GM21381 (cell line): ENCODE data around the gene PLEKHM2.

Source experiments
- ATAC-seq: cut with Tn5 transposase; IDR thresholded peaks from one replicate; pipeline ENCODE4 v1.9.1; 2021; ENCODE audit warnings: mild to moderate bottlenecking, moderate library complexity; ENCODE audit not compliant: unreplicated experiment

PLEKHM2 gene

DNA sequence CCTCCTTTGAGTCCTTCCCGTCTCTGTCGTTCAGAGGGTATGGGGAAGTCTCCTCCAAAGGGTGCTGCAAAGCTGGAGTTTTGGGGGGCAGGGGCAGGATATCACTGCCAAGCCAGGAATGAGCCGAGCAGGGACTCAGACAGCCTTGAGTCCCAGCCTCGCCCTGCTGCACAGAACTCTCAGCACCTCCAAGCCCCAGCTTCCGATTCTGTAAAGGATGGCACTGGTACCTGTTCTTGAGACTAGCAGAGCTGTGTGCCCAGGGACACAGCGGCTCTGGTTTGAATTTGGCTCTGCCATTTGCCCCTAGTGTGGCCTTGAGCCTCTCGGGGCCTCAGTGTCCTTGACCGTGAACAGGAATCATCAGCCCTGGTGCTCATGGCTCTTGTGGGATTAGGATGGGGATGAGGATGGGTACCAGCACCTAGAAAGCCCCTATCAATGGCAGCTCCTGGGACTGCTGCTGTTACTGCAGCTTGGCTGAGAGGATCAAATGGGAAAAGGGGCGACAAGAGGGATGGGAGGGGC, 73.0 kb downstream of the PLEKHM2 start:
- no peak for ATAC-seq

DNA sequence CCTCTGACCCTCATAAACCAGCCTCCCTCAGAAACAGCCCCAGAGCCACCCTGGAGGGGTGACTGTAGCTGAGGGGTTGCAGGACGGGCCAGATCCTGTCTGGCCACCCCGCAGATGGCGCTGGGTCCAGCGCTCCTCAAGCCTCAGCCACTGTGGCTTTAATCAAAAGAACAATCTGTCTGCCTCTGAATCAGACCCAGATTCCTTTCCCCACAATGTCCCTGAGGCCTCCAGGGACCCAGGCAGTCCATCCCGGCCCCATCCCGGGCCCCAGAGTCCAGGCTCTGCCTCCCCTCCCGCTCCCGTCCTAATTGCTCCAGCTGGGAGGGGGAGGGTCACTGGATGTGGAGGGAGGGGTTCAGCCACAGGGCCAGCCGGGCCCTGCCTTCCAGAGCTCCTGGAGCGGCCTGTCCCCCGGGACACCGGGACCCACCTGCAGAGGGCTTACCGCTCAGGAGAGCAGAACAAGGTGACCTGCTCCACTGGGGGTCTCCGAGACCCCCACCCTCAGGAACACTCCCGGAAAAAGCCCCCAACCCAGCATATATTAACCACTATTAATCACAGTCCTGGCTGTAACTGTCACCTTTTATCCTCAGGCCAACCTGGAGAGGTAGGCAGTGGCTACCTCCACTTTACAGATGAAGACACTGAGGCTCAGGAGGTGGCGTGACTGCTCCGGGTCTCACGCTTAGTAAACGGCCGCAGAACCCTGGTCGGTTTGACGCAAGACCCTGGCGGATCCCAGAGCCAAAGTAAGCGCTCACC, 73.6 kb downstream of the PLEKHM2 start:
- ATAC-seq, result no peak

DNA sequence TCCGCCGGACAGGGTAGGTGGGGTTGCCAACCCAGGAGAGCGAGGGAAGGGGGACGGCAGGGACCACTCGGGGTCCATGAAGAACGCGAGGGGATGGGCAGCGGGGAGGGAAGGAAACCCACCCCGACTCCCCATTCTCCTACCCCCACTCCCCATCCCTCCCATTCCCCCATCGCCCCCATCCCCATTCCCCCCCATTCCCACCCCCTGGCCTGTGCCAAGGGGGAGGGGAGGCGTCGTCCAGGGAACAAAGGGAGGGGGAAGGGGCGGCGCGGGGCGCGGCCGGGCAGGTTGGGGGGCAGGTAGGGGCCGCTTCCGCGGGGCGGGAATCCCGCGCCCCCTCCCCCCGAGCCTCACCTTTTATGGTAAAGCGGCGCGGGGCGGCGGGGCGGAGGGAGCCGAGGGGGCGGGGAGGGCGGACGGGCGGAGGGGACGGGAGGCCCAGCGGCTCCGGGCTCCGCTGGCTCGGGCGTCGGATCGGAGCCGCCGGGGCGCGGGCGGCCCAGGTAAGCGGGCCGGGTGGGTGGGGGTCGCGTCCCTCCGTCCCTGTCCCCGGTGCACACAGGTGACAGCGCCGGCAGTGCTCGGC, 74.3 kb downstream of the PLEKHM2 start, which contains the start of gene FBLIM1:
Gene FBLIM1, plus strand, starts transcription at position 453 of the 589 bp plus-strand sequence. CDS start 6,189 bp downstream, outside the sequence.
- no peak for ATAC-seq

DNA sequence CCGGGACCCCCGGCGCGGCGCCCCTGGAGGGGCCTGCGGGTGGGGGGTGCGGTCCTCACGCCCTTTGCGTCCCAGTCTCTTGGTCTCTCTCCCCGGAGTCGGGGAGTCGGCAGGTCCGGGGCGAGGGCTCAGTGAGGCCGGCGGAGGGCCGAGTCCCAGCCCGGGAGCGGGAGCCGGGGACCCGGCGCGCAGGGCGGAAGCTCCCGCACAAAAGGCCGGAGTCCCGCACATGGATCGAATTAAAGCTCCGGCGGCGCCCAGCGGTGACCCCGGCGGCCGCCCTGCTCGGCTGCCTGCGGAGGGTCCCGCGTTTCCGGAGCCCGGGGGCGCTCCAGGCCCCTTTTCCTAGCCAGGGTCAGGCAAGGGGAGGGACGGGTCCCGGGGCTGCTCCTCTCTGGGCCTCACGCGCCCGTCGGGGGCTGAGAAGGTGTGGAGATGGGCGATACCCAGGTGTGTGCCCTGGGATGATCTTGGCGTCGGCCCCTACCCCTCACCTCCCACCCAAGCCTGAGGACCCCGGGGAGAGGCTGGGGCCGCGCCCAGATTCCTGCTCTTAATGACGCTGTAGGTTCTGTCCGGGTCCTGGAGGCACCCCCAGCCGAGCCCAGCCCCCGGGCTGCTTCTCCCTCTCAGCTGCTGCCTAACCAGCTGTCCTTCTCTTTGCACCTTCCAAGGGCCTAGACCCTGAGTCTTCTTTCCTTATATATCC, 75.0 kb downstream of the PLEKHM2 start:
- ATAC-seq, result no peak

DNA sequence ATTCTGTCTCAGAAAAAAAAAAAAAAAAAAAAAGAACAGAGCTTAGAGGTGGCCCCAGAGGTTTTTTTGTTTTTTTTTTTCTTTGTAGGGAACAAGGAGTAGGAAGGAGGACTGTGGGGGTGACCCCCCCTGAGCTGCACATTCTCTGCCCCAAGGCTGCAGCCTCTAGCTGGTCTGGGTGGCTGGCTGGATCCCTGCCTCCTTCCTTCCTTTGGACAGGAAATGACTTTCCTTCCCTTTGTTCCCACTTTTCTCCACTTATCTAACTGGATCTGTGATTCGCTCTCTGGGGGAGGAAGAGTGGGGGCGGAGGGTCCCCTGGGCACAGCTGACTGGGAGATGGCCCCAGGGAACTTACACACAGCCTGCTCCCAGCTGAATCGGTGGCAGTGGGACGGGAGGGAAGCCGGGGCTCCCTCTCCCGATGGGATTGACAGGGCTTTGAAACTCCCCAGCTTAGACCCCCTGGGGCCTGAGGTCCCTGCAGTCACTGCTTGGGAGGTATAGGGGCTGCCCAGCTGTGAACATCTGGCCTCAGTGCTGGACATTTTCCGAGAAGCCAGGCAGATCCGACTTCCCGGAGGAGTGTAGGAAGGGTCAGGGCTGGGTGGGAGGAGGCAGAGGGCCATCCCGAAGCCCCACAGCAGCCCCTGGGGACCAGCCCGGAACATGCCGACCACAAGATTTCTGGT, 76.5 kb downstream of the PLEKHM2 start:
- no peak for ATAC-seq

DNA sequence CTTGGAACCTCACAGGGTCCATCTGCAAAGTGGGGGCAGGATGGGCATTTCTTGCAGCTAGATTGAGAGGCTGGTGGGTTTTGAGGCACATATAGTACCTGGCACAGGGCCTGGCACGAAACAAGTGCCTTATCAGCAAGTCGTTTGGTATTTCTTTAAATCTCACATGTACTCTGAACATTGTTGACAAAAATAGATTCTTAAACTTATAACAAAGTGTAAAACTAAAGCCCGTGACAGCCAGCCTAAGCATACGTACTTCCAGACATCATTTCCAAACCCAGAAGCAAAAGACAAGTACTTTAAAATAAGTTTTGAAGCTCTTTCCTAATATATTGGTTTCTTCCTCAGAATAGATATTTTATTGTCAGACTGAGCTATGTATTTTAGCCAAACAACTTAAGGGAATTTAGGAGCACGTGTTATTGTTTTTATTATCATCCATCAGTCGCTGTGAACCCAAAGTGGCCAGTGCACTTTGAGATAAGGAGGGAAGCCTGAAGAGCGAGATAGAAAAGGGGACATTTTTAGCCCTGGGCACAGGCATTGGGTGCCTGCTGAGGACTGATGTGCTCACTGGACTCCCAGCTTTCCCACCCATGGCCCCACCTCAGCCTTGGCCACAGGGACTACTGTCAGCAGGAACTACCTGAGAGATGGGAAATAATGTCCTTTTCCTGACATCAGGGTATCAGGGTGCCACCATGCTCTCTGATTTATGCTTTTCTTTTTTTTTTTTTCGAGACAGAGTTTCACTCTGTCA, 77.4 kb downstream of the PLEKHM2 start:
- no peak for ATAC-seq

DNA sequence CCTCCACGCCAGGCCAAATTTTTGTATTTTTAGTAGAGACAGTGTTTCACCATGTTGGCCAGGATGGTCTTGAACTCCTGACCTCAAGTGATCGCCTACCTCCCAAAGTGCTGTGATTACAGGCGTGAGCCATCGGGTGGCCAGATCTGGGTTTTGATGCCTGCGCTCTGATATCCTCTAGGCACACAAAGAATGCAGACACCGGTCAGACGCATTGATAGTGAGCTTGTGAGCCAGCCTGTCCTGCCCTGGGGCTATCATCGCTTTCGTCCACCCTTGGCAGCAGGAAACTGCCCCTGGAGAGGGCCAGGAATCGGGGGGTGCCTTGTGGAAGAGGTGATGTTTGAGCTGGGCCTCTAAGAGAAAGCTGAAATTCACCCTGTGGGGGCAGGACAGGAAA, 78.4 kb downstream of the PLEKHM2 start:
- ATAC-seq, result no peak

DNA sequence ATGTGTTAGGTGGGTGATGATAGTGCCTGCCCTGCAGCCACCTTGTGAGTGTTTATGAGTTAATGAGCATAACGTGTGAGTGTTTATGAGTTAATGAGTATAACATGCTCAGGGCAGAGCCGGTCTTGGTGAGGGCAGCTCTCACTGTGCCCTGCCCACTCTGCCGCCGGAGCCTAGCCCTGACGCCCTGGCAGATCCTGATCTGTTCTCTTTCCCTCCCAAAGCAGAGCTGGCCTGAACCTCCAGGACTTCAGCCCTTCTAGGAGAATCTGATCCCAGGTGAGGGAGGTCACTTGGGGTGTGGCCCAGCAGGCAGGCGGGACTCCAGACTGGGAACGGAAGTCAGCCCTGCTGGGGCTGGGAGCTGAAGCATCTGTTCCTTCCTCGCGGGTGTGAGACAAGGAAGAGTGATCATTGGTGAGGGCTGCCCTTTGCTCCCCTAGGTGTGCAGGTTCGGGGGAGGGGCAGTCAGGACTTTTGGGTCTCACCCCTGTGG, 80.2 kb downstream of the PLEKHM2 start:
- no peak for ATAC-seq

DNA sequence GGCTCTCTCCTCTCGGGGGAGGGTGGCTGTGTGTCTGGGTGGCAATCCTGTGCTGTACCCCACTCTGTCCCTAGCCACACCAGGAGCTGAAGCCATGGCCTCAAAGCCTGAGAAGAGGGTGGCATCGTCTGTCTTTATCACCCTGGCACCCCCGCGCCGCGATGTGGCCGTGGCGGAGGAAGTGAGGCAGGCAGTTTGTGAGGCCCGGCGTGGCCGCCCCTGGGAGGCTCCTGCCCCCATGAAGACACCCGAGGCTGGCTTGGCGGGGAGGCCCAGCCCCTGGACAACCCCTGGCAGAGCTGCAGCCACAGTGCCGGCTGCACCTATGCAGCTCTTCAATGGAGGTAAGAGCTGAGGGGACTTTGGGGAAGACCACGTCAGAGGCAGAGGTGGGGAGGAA, 80.8 kb downstream of the PLEKHM2 start:
- no peak for ATAC-seq

DNA sequence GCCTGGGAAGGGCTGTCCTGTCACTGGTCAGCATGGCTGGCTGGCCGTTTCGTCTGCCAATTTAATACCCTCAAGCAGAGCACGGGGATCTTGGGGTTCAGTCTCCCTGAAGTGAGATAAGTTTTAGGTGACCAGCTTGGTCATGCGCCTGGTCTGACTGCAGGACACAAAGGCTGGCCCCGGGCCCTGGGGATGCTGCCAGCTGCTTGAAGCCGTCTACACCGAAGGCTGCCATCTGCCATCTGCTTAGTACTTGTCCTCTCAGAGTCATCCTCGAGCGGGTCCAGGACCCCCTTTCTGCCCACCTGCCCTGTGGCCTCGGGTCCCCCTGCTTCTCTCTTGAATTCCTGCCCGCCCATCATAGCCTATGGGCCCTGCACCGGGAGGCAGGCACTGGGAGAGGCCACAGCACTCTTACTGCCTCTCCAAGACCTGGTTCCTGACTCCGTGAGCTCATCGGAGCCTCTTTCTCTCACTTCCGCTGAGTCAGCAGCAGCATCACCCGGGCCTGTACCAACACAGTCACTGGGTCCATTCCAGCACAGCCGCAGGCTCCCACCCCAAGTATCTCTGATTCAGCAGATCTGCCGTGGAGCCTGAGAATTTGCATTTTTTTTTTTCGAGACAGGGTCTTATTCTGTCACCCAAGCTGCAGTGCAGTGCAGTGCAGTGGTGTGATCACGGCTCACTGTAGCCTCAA, 81.5 kb downstream of the PLEKHM2 start:
- ATAC-seq, result no peak

DNA sequence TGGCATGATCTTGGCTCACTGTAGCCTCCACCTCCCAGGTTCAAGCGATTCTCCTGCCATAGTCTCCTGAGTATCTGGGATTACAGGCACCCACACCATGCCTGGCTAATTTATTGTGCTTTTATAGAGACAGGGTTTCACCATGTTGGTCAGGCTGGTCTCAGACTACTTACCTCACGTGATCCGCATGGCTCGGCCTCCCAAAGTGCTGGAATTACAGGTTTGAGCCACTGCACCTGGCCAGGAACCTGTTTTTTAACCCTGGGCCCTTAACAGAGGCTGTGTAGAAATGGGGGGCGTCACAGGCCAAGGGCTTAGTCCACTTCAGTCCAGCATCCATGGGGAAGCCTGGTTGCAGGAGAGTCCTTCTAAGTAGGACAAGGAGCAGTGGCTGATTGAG, 83.8 kb downstream of the PLEKHM2 start:
- ATAC-seq, result no peak

DNA sequence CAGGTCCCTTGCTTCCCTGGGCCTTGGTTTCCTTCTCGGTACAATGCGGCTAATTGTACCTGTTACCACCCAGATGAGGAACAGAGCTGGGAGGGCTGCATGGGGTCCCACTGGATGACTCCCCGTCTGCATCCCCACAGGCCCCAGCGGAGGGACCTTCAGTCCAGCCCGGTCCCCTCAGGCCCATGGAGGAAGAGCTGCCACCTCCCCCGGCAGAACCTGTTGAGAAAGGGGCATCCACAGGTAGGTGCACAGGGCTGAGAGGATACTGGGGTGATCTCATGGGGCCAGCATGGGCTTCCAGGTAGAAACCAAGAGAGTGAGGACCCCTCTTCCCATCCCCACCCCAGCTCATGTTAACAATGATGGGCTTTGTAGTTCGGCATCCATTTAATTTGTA, 84.3 kb downstream of the PLEKHM2 start:
- ATAC-seq, result no peak

DNA sequence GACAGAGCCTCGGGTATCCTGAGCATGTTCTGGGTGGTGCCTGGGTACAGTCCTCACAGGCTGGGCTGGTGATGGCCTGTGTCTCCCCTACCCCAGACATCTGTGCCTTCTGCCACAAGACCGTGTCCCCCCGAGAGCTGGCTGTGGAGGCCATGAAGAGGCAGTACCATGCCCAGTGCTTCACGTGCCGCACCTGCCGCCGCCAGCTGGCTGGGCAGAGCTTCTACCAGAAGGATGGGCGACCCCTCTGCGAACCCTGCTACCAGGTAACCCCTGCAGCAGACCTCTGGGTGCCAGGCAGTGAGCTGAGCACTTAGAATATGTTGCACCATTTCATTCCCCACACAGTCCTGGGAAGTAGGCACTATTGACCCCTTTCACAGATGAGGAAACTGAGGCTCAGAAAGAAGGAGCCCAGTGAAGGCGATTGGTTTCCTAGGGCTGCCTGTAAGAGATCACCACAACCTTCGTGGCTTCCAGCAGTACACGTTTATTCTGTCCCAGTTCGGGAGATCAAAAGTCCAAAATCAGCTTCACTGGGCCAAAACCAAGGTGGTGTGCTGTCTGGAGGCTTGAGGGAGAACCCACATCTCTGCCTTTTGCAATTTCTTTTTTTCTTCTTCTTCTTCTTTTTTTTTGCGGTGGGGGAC, 86.3 kb downstream of the PLEKHM2 start:
- ATAC-seq, result no peak

DNA sequence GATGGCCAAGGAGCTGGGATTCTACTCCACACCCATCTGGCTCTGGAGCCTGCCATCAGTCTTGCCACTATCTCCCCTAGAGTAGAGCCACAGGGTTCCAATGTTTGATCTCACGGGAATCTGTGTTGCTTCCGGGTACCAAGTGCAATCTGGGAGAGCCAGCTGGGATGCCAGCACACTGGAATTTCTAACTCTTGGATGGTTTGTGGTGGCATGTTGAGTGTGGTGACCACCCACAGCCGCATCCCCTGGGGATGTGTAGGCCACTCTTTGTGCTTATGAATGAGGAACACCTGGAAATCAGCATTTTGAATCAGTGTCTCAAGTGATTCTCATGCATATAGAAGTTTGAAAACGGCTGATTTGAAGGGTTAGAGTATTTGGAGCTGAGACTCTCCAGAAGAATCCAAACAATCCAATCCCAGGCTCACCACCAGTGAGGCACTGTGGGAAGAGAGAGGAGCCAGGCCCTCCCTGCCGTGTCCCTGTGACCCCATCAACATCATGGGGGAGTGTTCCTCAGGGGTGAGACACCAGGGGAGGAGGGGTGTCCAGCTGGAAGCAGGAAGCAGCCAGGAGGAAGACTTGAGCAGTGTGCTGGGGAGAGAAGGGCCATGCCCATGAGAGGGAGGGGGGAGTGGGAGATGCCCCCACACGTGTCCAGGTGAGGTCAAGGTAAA, 87.9 kb downstream of the PLEKHM2 start:
- no peak for ATAC-seq

DNA sequence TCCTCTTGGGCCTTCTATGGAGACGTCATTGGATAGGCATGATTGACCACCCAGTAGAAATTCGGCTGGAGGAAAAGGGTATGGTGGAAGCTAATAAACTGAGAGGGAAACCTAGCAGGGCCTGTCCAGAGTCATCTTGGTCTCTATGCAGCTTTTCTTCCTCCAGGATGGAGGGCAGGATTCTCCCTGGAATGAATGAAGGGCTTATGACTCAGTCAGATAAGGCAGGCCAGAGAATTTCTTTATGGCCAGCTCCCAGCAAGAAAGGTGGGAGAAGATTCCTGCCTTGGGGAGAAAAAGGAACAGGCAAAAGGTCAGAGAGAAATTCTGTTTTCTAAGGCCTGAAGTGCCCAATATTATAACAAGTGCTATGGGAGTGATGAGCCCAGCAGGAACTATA, 91.6 kb downstream of the PLEKHM2 start:
- no peak for ATAC-seq

DNA sequence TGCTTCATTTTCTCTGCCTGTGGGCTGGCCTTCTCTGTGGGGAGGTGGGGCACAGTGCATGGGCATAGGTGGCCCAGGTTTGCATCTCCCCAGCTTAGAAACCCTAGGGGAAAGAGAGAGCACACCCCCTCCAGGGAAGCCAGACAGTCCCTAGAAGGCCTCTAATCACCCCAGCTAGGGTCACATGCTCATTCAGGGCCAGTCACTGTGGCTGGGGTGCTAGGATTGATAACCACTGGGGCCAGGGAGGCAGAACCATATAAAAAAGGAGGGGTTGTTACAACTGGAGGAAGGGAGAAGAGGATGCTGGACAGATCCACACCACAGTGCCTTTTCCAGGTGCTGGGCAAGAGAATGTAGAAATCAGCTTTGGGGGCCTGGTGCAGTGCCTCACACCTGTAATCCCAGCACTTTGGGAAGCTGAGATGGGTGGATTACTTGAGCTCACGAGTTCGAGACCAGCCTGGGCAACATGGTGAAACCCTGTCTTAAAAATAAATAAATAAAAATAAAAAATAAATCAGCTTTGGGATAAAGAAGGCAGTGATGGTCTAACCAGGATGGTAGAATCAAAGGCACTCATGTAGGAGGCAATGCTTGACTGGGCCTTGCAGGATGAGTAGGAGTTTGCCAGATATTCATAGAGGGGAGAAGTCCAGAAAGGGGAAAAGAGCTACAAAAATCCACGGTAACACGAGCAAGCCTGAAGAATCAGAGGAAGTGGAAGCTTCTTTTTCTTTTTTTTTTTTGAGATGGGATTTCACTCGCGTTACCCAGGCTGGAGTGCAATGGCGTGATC, 94.0 kb downstream of the PLEKHM2 start:
- ATAC-seq, result no peak
